Measurements from ENCODE around the gene UTP3.
"Not testable (repeated sequence)": the region's sequence is repeated elsewhere in the genome, so short reads cannot be mapped to it uniquely, and the experiment has no call there.

DNA sequence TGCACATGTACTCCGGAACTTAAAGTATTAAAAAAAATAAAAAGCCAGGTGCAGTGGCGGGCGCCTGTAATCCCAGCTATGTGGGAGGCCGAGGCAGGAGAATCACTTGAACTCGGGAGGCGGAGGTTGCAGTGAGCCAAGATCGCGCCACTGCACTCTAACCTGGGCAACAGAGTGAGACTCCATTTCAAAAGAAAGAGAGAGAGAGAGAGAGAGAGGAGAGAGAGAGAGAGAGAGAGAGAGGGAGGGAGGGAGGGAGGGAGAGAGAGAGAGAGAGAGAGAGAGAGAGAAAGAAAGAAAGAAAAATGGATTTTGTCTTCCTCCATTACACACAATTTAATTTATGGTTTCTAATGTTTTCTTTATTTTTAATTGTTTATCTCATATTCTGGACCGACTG, 44.5 kb downstream of the UTP3 start:
- TF ChIP-seq, protein P1, sequence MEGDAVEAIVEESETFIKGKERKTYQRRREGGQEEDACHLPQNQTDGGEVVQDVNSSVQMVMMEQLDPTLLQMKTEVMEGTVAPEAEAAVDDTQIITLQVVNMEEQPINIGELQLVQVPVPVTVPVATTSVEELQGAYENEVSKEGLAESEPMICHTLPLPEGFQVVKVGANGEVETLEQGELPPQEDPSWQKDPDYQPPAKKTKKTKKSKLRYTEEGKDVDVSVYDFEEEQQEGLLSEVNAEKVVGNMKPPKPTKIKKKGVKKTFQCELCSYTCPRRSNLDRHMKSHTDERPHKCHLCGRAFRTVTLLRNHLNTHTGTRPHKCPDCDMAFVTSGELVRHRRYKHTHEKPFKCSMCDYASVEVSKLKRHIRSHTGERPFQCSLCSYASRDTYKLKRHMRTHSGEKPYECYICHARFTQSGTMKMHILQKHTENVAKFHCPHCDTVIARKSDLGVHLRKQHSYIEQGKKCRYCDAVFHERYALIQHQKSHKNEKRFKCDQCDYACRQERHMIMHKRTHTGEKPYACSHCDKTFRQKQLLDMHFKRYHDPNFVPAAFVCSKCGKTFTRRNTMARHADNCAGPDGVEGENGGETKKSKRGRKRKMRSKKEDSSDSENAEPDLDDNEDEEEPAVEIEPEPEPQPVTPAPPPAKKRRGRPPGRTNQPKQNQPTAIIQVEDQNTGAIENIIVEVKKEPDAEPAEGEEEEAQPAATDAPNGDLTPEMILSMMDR (IDR thresholded peaks at IDR 0.05): not testable (repeated sequence)
- TF ChIP-seq POLR2A (IDR thresholded peaks at IDR 0.05): not testable (repeated sequence)
